GM19239 (cell line): Measurements from ENCODE around the gene RANBP1.

Experiments used
- DNase-seq: peaks from one replicate; pipeline ENCODE4 v3.0.0; 2011; ENCODE audit warnings: low spot score; ENCODE audit not compliant: insufficient read length
- FAIRE-seq: peaks from 2 replicates; lab custom pipeline; 2011; peaks lifted over from hg19 to GRCh38; lab: Jason Lieb, UNC

Gene RANBP1

GRCh38 chr22:20164863-20165262, 49.0 kb downstream of the RANBP1 start:
- DNase-seq (no peak), FAIRE-seq (no peak)

DNA sequence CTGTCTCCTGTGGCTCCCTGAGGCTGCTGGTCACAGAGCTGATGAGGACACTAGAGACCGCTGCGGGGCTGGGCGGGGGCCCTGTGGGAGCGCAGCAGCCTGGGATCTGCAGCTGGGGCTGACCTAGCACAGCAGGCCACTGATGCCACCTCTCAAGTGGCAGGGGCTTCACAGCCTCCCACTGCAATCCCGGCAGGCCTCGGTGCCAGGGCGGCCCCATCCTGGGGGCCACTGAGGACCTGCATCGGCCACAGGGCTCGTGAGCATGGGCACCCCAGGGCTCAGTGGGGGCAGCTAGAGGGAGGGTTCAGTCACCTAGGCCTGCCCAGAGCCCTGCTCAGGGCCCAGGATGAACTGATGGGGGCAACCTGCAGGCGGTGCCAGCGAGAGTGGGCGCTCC, 49.5 kb downstream of the RANBP1 start:
- FAIRE-seq (no peak), DNase-seq (no peak)

DNA sequence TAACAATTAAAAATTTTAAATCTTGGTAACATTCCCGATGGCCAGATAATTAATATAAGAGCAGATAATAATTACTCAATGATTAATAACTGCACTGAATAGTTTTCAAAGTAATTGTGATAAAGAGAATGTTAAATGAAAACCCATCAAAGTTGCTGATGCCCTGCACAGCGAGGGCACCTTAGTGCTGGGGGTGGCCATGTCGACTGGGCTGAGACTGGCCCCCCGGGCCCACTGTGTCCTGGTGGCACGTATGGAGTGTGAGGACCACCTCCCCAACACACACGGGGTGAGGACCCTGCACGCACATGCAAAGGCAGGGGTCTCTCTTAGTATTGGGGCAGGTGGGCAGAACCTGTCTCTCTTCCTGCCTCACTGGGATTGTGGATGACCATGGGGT, 50.0 kb downstream of the RANBP1 start:
- no peak for FAIRE-seq

DNA sequence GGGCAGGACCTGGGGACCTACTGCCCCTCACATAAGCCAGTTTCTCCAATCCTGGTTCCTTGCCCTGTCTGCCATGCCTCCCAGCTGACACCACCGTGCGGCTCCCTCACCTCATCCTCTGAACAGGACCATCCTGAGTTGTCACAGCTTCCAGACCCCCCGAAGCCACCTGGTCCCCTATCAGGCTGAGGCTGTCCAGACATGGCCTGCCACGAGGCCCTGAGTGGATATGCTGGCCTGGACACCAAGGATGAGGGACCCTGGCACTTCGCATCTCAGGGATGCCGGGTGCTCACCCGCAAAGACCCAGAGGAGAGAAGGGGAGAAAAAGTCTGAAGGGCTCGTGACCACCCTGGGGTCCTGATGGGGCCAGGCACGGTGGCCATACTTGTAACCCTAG, 50.8 kb downstream of the RANBP1 start:
- FAIRE-seq (no peak), DNase-seq (no peak)

More for the DNA sequence above, 50.0 kb downstream of the RANBP1 start:
- no peak for DNase-seq

DNA sequence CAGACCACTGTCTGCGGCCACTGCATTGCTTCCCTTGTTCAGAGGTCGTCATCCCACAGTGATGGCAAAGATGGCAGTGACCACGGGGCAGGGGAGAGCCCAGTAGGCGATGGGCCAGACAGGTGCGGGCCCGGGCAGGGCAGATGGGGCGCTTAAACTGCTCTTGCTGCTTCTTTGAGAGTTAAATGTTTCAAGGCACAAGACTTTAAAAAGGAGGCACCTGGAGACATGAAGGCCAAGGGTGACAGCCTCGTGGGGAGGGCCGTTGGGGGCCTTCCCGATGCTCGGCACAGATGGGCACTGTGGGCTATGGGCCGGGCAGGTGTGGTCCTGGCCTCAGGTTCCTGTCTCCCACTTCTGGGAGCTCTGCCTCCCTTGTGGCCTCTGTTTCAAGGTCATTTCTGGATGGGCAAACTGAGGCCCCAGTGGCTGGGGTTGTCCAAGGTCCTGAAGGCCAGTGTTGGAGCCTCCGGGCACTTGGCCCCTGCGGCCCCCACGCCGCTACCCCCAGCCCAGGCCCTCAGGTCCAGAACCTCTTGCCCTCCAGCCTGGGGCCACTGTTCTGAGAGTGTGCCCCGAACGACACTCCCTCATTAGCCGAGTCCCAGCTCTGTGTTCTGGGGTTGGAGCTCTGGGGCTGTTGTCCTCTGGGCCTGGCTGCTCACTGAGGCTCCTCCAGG, 51.9 kb downstream of the RANBP1 start:
- FAIRE-seq (no peak), DNase-seq (no peak)

- FAIRE-seq = no peak
- no peak for DNase-seq
Observed at GRCh38 chr22:20169253-20169822, 53.4 kb downstream of the RANBP1 start.

DNA sequence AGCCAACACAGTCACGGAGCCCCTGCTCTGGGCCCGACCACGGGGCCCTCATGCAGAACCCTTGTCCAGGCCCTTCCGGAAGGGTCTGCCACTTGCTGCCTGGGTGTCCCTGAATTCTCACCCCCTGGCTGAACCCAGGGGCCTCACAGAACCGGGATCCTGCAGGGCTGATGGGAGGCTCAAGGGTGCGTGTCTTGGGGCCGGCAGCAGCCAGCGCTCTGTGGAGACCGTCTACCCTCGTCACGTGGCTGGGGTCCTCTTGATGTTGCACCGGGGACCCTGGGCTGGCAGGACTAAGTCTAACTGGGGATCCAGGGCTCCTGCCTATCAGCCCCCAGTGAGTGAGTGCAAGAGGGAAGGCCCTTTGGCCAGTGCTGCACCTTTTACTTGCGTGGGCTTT, 54.3 kb downstream of the RANBP1 start:
- FAIRE-seq = no peak
- DNase-seq = no peak

GRCh38 chr22:20171288-20172140, 55.6 kb downstream of the RANBP1 start:
- FAIRE-seq = no peak
- no peak for DNase-seq

GRCh38 chr22:20172141-20172613, 56.3 kb downstream of the RANBP1 start:
- DNase-seq = no peak
- FAIRE-seq = no peak

GRCh38 chr22:20173246-20173645, 57.3 kb downstream of the RANBP1 start:
- DNase-seq = no peak
- FAIRE-seq = no peak

- DNase-seq (no peak), FAIRE-seq (no peak)
Observed at GRCh38 chr22:20173772-20174171, 57.9 kb downstream of the RANBP1 start.

GRCh38 chr22:20174785-20175596, 59.1 kb downstream of the RANBP1 start:
- DNase-seq = no peak
- FAIRE-seq = no peak

- DNase-seq (no peak), FAIRE-seq (no peak)
Observed at GRCh38 chr22:20175597-20175900, 59.6 kb downstream of the RANBP1 start.

DNA sequence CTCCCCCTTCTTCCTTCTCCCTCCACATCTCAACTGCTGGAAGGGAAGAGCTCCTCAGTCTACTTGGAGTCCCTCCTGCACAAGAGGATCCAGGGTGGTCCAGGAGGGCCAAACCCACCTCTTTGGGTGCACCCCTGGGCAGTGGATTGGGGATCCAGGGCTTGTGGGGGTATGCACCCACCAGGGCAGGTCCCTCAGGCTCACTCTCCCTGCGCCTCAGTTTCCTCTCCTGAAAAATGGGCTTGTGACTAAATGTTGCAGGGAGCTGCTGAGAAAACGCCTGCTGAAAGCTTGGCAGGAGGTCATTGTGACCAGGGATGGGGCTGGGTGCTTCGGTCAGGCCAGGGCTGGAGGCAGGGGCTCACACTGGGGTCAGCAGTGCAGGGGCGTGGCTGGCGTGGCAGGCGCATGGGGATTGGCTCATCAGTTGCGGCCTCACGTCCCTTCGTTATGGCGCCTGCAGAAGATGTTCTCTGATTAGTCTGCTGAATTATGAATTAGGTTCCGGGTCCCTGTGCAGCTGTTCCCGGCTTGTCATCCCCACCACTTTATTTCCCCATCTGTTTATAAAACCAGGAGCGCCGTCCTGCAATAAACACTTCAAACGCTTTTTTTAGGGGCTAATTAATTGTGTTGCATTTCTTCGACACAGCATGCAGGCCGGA, 60.6 kb downstream of the RANBP1 start:
- FAIRE-seq = no peak
- no peak for DNase-seq
